ENCODE measurements around the gene PGC.

DNA sequence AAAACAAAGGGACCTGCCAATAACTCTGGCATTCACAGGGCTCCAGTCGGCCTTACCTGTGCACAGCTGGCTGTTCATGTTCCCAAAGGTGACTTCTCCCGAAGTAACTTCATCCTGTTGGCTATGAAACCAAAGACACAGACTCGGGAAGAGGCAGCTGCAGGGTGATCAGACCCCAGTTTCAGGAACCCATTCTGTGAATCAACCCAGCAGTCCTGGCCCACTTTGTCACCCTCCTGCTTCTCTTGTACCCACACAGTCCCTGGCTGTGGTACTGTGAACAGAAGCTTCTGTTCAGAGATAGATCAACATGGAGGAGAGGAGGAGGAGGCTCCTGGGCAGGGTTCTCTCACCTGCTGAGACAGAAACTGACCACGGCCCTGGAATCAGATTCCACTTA is 8.7 kb upstream of the PGC start:
- TF ChIP-seq, protein P1, sequence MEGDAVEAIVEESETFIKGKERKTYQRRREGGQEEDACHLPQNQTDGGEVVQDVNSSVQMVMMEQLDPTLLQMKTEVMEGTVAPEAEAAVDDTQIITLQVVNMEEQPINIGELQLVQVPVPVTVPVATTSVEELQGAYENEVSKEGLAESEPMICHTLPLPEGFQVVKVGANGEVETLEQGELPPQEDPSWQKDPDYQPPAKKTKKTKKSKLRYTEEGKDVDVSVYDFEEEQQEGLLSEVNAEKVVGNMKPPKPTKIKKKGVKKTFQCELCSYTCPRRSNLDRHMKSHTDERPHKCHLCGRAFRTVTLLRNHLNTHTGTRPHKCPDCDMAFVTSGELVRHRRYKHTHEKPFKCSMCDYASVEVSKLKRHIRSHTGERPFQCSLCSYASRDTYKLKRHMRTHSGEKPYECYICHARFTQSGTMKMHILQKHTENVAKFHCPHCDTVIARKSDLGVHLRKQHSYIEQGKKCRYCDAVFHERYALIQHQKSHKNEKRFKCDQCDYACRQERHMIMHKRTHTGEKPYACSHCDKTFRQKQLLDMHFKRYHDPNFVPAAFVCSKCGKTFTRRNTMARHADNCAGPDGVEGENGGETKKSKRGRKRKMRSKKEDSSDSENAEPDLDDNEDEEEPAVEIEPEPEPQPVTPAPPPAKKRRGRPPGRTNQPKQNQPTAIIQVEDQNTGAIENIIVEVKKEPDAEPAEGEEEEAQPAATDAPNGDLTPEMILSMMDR (IDR thresholded peaks at IDR 0.05): no peak
- TF ChIP-seq POLR2A (IDR thresholded peaks at IDR 0.05): no peak
